GM23248 (cell line): ENCODE data around the gene GJA1.

Source experiments
- EZH2 ChIP-seq: fragments of 200-600 bp; sonication (generic); IDR thresholded peaks from 2 replicates; pipeline ENCODE4 v1.6.1; 2018; ENCODE audit warnings: antibody characterized with exemption, mild to moderate bottlenecking; ENCODE audit not compliant: insufficient read depth, poor library complexity, severe bottlenecking
- EZH2phosphoT487 ChIP-seq: fragments of 200-600 bp; sonication (generic); IDR thresholded peaks from 2 replicates; pipeline ENCODE4 v1.6.1; 2018; ENCODE audit warnings: antibody characterized with exemption, moderate library complexity, mild to moderate bottlenecking, low read depth; ENCODE audit not compliant: insufficient read depth

- TF ChIP-seq EZH2 (no peak), EZH2phosphoT487 (no peak)
Measured at GRCh38 chr6:121395736-121396135, 39.7 kb upstream of the GJA1 start.
